NB4 (cell line): Measurements from ENCODE around the gene LAMA5.

Experiments
- POLR2A ChIP-seq: IDR thresholded peaks from 2 replicates; pipeline ENCODE4 v1.6.1; 2011; ENCODE audit warnings: mild to moderate bottlenecking; ENCODE audit not compliant: insufficient read length; ENCODE audit errors: extremely low read depth
- TF ChIP-seq, protein P1 (sequence below): IDR thresholded peaks from one replicate; pipeline ENCODE4 v1.5.1; 2012; ENCODE audit warnings: low read depth, low read length

GRCh38 chr20:62388839-62389600, 21.9 kb upstream of the LAMA5 start:
- TF ChIP-seq, protein P1, sequence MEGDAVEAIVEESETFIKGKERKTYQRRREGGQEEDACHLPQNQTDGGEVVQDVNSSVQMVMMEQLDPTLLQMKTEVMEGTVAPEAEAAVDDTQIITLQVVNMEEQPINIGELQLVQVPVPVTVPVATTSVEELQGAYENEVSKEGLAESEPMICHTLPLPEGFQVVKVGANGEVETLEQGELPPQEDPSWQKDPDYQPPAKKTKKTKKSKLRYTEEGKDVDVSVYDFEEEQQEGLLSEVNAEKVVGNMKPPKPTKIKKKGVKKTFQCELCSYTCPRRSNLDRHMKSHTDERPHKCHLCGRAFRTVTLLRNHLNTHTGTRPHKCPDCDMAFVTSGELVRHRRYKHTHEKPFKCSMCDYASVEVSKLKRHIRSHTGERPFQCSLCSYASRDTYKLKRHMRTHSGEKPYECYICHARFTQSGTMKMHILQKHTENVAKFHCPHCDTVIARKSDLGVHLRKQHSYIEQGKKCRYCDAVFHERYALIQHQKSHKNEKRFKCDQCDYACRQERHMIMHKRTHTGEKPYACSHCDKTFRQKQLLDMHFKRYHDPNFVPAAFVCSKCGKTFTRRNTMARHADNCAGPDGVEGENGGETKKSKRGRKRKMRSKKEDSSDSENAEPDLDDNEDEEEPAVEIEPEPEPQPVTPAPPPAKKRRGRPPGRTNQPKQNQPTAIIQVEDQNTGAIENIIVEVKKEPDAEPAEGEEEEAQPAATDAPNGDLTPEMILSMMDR = no peak
- no peak for TF ChIP-seq POLR2A
